ENCODE measurements around the gene PTPRD.

- TF ChIP-seq POLR2AphosphoS5 (IDR thresholded peaks at IDR 0.05; ENCODE audit: borderline replicate concordance, low read depth, low read length) (no peak), EZH2 (IDR thresholded peaks at IDR 0.05) (no peak), FOXP2 (optimal IDR thresholded peaks at IDR 0.05; ENCODE audit: control extremely low read depth, extremely low read length, insufficient read depth) (no peak)
Measured at GRCh38 chr9:9223175-9223574, 1389.6 kb downstream of the PTPRD start.
